ENCODE data around the gene GPATCH4.
"Not testable (repeated sequence)": the region's sequence is repeated elsewhere in the genome, so short reads cannot be mapped to it uniquely, and the experiment has no call there.

GPATCH4 gene

GRCh38 chr1:156627313-156627880 is 26.1 kb upstream of the GPATCH4 start:
- DNase-seq (ENCODE audit: insufficient read length, low spot score): no peak
- peak; percentile 78 for FAIRE-seq

GRCh38 chr1:156626079-156626438 is 24.8 kb upstream of the GPATCH4 start:
- FAIRE-seq (no peak), DNase-seq (ENCODE audit: insufficient read length, low spot score) (no peak)

- DNase-seq (ENCODE audit: insufficient read length, low spot score): no peak
- no peak for FAIRE-seq
These were observed 24.3 kb upstream of the GPATCH4 start for GRCh38 chr1:156625436-156626078.

- FAIRE-seq (no peak), DNase-seq (ENCODE audit: insufficient read length, low spot score) (no peak)
These were observed 23.6 kb upstream of the GPATCH4 start for GRCh38 chr1:156624814-156625435.

- DNase-seq (ENCODE audit: insufficient read length, low spot score) (no peak), FAIRE-seq (no peak)
These were observed 22.9 kb upstream of the GPATCH4 start for GRCh38 chr1:156623946-156624813.

- FAIRE-seq (no peak), DNase-seq (ENCODE audit: insufficient read length, low spot score) (no peak)
These were observed 21.5 kb upstream of the GPATCH4 start for GRCh38 chr1:156622581-156623297.

GRCh38 chr1:156619582-156619955 is 18.3 kb upstream of the GPATCH4 start:
- DNase-seq (ENCODE audit: insufficient read length, low spot score): no peak
- FAIRE-seq: no peak

GRCh38 chr1:156618853-156619581 is 17.7 kb upstream of the GPATCH4 start, which contains the start of gene HAPLN2:
HAPLN2 (plus strand) TSS chr1:156619415; CDS start chr1:156623491, 4,076 bp downstream.
- FAIRE-seq (no peak), DNase-seq (ENCODE audit: insufficient read length, low spot score) (no peak)

GRCh38 chr1:156616463-156616862 is 15.2 kb upstream of the GPATCH4 start:
- DNase-seq (ENCODE audit: insufficient read length, low spot score) (no peak), FAIRE-seq (no peak)

- DNase-seq (ENCODE audit: insufficient read length, low spot score): no peak
- FAIRE-seq: no peak
These were observed 14.7 kb upstream of the GPATCH4 start for GRCh38 chr1:156615946-156616345.

- FAIRE-seq: no peak
- no peak for DNase-seq (ENCODE audit: insufficient read length, low spot score)
These were observed 11.4 kb upstream of the GPATCH4 start for GRCh38 chr1:156612666-156613065.

GRCh38 chr1:156610072-156610471 is 8.8 kb upstream of the GPATCH4 start:
- DNase-seq (ENCODE audit: insufficient read length, low spot score); FAIRE-seq: not testable (repeated sequence)

GRCh38 chr1:156608981-156609380 is 7.7 kb upstream of the GPATCH4 start:
- DNase-seq (ENCODE audit: insufficient read length, low spot score) (no peak), FAIRE-seq (peak; percentile 78)

- DNase-seq (ENCODE audit: insufficient read length, low spot score): no peak
- FAIRE-seq: peak; percentile 94
These were observed 6.9 kb upstream of the GPATCH4 start for GRCh38 chr1:156608036-156608674.

GRCh38 chr1:156607344-156607743 is 6.1 kb upstream of the GPATCH4 start:
- not testable (repeated sequence) for FAIRE-seq; DNase-seq (ENCODE audit: insufficient read length, low spot score)

GRCh38 chr1:156602557-156602993 is 1.3 kb upstream of the GPATCH4 start:
- FAIRE-seq: no peak
- DNase-seq (ENCODE audit: insufficient read length, low spot score): no peak

GRCh38 chr1:156601892-156602291 is 613 bp upstream of the GPATCH4 start:
- peak; percentile 37 for FAIRE-seq
- no peak for DNase-seq (ENCODE audit: insufficient read length, low spot score)

GRCh38 chr1:156600733-156601121 is 552 bp downstream of the GPATCH4 start:
- FAIRE-seq (no peak), DNase-seq (ENCODE audit: insufficient read length, low spot score) (no peak)

- DNase-seq (ENCODE audit: insufficient read length, low spot score): no peak
- no peak for FAIRE-seq
These were observed 1.5 kb downstream of the GPATCH4 start for GRCh38 chr1:156599811-156600210.
